K562 (cell line): ENCODE measurements around the gene PLIN5. TPM values are rescaled to one million over a fixed set of nuclear protein-coding genes. Genes with fewer than 3 reads are reported as not detected.

ENCODE experiments used
- ETS2 ChIP-seq: IDR thresholded peaks from 2 replicates; pipeline ENCODE4 v1.6.1; 2016; ENCODE audit warnings: borderline replicate concordance, missing genetic modification characterization, mild to moderate bottlenecking, moderate library complexity, missing compliant biosample characterization; ENCODE audit not compliant: poor library complexity, severe bottlenecking
- FOXJ3 ChIP-seq: sonication (generic); formaldehyde crosslinking; IDR thresholded peaks from 2 replicates; pipeline ENCODE4 v1.4.0; 2020; ENCODE audit warnings: mild to moderate bottlenecking, missing genetic modification reagents
- HBP1 ChIP-seq: fragments of 450-650 bp; formaldehyde crosslinking; IDR thresholded peaks from 2 replicates; pipeline ENCODE4 v1.4.0; 2022; ENCODE audit warnings: missing genetic modification characterization
- HDAC3 ChIP-seq: fragments of 450-650 bp; IDR thresholded peaks from 2 replicates; pipeline ENCODE4 v1.6.1; 2018; ENCODE audit warnings: borderline replicate concordance, mild to moderate bottlenecking, moderate library complexity; ENCODE audit not compliant: partially characterized antibody
- HDGF ChIP-seq: fragments of 450-650 bp; IDR thresholded peaks from 2 replicates; pipeline ENCODE4 v1.6.1; 2016
- HOMEZ ChIP-seq: fragments of 250-450 bp; sonication (Bioruptor Pico); IDR thresholded peaks from 2 replicates; pipeline ENCODE4 v1.4.0; 2020; ENCODE audit warnings: mild to moderate bottlenecking, moderate library complexity
- MED1 ChIP-seq: sonication (generic); formaldehyde crosslinking; IDR thresholded peaks from 2 replicates; pipeline ENCODE4 v1.8.1; 2023; ENCODE audit warnings: missing genetic modification reagents, borderline replicate concordance
- MEF2D ChIP-seq: conservative IDR thresholded peaks from 2 replicates; pipeline ENCODE4 v1.6.1; 2016; ENCODE audit warnings: low read depth, missing genetic modification characterization, missing compliant biosample characterization
- NEUROD1 ChIP-seq: fragments of 150-350 bp; IDR thresholded peaks from 2 replicates; pipeline ENCODE4 v1.6.1; 2014; ENCODE audit warnings: borderline replicate concordance, low read length, low read depth; ENCODE audit not compliant: partially characterized antibody
- PHF20 ChIP-seq: fragments of 450-650 bp; IDR thresholded peaks from 2 replicates; pipeline ENCODE4 v1.6.1; 2018; ENCODE audit not compliant: partially characterized antibody
- REST ChIP-seq, 2 experiments: fragments of 450-650 bp; formaldehyde crosslinking in 1 of 2; IDR thresholded peaks; 2 replicates each; pipeline versions ENCODE4 v1.4.0 to v1.6.1; 2014 to 2020; ENCODE audit warnings: mild to moderate bottlenecking in 2 of 2, borderline replicate concordance in 1 of 2, low read depth in 1 of 2
- ZC3H4 ChIP-seq: sonication (generic); formaldehyde crosslinking; IDR thresholded peaks from 2 replicates; pipeline ENCODE4 v1.9.0; 2021; ENCODE audit warnings: missing genetic modification reagents, borderline replicate concordance
- ZFP36 ChIP-seq: fragments of 150-350 bp; IDR thresholded peaks from 2 replicates; pipeline ENCODE4 v1.6.1; 2018; ENCODE audit warnings: low read length, low read depth; ENCODE audit not compliant: partially characterized antibody
- ZNF184 ChIP-seq: sonication (generic); formaldehyde crosslinking; IDR thresholded peaks from 2 replicates; pipeline ENCODE4 v1.5.0; 2020; ENCODE audit warnings: missing genetic modification reagents
- ZNF586 ChIP-seq: fragments of 450-650 bp; formaldehyde crosslinking; conservative IDR thresholded peaks from 2 replicates; pipeline ENCODE4 v1.4.0; 2020; ENCODE audit warnings: mild to moderate bottlenecking, moderate library complexity
- polyA plus RNA-seq, 8 experiments: library from polyadenylated mRNA; depleted of rRNA in 4 of 8; stranded (reverse) in 5 of 8; unstranded in 3 of 8; fragments of >200 nt; fragmentation: Nextera tagmentation in 2 of 8; fragmentation: Illumina TruSeq in 1 of 8; extraction: Ambion mirVana in 2 of 8; extraction: Trizol in 1 of 8; gene quantifications; 2 replicates each; pipeline versions ENCODE4 v1.2.1 to v1.2.3, GENCODE V29; 2011 to 2014; ENCODE audit warnings: inconsistent platforms in 1 of 8, missing spikeins in 1 of 8
- total RNA-seq, 7 experiments: library from RNA; depleted of rRNA in 6 of 7; stranded (reverse); fragments of >200 nt in 6 of 7; fragmentation: Illumina TruSeq in 2 of 7; extraction: Trizol in 2 of 7; gene quantifications; 2 replicates each; pipeline versions ENCODE4 v1.2.1 to v1.2.3, GENCODE V29; 2011 to 2021; ENCODE audit warnings: low replicate concordance in 1 of 7

The PLIN5 gene
- total and polyA plus RNA-seq, 9 of the 15 experiments (the other 6 are each of a cell fraction or from before 2014, with no cell fraction given): 0.04 to 1.3 (median 0.50) TPM

- TF ChIP-seq REST (IDR thresholded peaks at IDR 0.05; ENCODE audit: borderline replicate concordance) (no peak), REST (CRISPR knock-in tag; IDR thresholded peaks at IDR 0.05; ENCODE audit: low read depth) (no peak), HBP1 (peak; percentile 61; the same call in 1 of the 2 replicates), ZFP36 (no peak), ETS2 (no peak), NEUROD1 (no peak), FOXJ3 (CRISPR knock-in tag) (no peak), MED1 (CRISPR knock-in tag) (0 out of 2 replicates have a peak, but pooled peaks have one; percentile 14), HDAC3 (no peak), ZNF586 (no peak), MEF2D (tag) (no peak), HOMEZ (CRISPR knock-in tag) (no peak), ZC3H4 (CRISPR knock-in tag) (0 out of 2 replicates have a peak, but pooled peaks have one; percentile 43), ZNF184 (CRISPR knock-in tag) (no peak), PHF20 (peak; percentile 8), HDGF (peak; percentile 70)
These were observed 42.5 kb downstream of the PLIN5 start (continued) for GRCh38 chr19:4492337-4493103.
